SK-N-SH (cell line): Measurements from ENCODE around the gene OR6P1.

Source experiments
- EP300 ChIP-seq, 2 experiments: IDR thresholded peaks; 2 replicates each; pipeline versions ENCODE4 v1.4.0 to v1.6.1; 2012; ENCODE audit warnings: borderline replicate concordance in 1 of 2, low read depth in 1 of 2, low read length in 1 of 2
- POLR2AphosphoS5 ChIP-seq: IDR thresholded peaks from 2 replicates; pipeline ENCODE4 v1.6.1; 2012; ENCODE audit warnings: low read depth, low read length
- SIN3A ChIP-seq: IDR thresholded peaks from 2 replicates; pipeline ENCODE4 v1.6.1; 2012; ENCODE audit warnings: low read depth, mild to moderate bottlenecking, low read length, moderate library complexity, borderline replicate concordance
- ZBTB33 ChIP-seq: IDR thresholded peaks from 2 replicates; pipeline ENCODE4 v1.4.0; 2012; ENCODE audit warnings: low read depth, borderline replicate concordance
- TF ChIP-seq, protein P1 (sequence below): fragments of 150-350 bp; IDR thresholded peaks from 2 replicates; pipeline ENCODE4 v1.6.1; 2017; ENCODE audit warnings: antibody characterized with exemption, low read length, low read depth, borderline replicate concordance
- TF ChIP-seq, protein P2 (sequence below): fragments of 200-600 bp; sonication (generic); IDR thresholded peaks from 2 replicates; pipeline ENCODE4 v1.6.1; 2017; ENCODE audit warnings: antibody characterized with exemption, mild to moderate bottlenecking, moderate library complexity

DNA sequence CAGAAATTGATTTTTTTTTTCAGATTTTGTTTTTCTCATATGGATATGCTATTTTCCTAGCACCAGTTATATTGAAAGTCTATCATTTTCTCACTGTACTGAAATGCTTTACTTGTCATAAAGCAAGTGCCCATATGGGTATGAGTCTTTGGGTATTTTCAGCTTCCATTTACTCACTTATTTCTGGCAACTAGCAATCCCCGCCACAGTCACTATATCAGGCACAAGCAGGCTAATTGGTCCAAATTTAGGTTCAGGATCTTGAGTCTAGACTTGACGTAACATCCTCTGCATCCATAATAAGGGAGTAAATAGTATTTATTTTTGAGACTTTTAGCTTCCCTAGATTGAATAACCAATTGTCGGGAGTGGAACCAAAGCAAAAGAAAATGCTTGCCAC lies 7.2 kb upstream of the OR6P1 start:
- TF ChIP-seq, protein P1, sequence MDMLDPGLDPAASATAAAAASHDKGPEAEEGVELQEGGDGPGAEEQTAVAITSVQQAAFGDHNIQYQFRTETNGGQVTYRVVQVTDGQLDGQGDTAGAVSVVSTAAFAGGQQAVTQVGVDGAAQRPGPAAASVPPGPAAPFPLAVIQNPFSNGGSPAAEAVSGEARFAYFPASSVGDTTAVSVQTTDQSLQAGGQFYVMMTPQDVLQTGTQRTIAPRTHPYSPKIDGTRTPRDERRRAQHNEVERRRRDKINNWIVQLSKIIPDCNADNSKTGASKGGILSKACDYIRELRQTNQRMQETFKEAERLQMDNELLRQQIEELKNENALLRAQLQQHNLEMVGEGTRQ, result no peak
- TF ChIP-seq, protein P2, sequence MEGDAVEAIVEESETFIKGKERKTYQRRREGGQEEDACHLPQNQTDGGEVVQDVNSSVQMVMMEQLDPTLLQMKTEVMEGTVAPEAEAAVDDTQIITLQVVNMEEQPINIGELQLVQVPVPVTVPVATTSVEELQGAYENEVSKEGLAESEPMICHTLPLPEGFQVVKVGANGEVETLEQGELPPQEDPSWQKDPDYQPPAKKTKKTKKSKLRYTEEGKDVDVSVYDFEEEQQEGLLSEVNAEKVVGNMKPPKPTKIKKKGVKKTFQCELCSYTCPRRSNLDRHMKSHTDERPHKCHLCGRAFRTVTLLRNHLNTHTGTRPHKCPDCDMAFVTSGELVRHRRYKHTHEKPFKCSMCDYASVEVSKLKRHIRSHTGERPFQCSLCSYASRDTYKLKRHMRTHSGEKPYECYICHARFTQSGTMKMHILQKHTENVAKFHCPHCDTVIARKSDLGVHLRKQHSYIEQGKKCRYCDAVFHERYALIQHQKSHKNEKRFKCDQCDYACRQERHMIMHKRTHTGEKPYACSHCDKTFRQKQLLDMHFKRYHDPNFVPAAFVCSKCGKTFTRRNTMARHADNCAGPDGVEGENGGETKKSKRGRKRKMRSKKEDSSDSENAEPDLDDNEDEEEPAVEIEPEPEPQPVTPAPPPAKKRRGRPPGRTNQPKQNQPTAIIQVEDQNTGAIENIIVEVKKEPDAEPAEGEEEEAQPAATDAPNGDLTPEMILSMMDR, result no peak
- no peak for TF ChIP-seq POLR2AphosphoS5
- TF ChIP-seq ZBTB33, result no peak
- no peak for TF ChIP-seq EP300 (IDR thresholded peaks at IDR 0.05; ENCODE audit: borderline replicate concordance in 1 of 2, low read depth in 1 of 2, low read length in 1 of 2)
- no peak for TF ChIP-seq SIN3A
